Activated CD4-positive, alpha-beta T cell treated with anti-CD3 and anti-CD28 coated beads, Interleukin-2, Interleukin-4, amounts not matched to agents 100 ng/mL and 50 ng/mL, durations not matched to agents 16 hours and 8 hours (primary cell): Measurements from ENCODE around the gene GSTK1.
"Not testable (repeated sequence)": the region's sequence is repeated elsewhere in the genome, so short reads cannot be mapped to it uniquely, and the experiment has no call there.

Experiments used
- DNase-seq: peaks from one replicate; pipeline ENCODE4 v3.0.0-alpha.2; 2020; ENCODE audit warnings: low spot score

GSTK1 gene

DNA sequence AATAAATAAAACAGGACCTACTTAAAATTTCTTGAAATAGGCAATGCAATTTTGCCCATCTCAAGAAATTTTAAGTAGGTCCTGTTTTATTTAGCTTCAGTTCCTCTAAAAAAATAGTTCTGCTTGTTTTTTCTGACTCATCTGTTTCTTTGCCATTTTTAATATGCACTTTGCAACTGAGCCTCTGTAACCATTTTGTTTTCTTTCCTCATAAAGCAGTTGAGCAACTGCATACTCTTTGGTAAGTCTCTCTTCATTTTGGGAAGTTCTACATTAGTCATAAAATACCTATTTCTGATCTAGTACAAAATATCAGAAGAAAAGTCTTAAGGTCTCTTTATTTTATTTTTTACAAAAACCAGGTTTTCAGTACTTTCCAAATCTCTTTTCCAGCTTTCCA lies 23.4 kb upstream of the GSTK1 start:
- DNase-seq = no peak

DNA sequence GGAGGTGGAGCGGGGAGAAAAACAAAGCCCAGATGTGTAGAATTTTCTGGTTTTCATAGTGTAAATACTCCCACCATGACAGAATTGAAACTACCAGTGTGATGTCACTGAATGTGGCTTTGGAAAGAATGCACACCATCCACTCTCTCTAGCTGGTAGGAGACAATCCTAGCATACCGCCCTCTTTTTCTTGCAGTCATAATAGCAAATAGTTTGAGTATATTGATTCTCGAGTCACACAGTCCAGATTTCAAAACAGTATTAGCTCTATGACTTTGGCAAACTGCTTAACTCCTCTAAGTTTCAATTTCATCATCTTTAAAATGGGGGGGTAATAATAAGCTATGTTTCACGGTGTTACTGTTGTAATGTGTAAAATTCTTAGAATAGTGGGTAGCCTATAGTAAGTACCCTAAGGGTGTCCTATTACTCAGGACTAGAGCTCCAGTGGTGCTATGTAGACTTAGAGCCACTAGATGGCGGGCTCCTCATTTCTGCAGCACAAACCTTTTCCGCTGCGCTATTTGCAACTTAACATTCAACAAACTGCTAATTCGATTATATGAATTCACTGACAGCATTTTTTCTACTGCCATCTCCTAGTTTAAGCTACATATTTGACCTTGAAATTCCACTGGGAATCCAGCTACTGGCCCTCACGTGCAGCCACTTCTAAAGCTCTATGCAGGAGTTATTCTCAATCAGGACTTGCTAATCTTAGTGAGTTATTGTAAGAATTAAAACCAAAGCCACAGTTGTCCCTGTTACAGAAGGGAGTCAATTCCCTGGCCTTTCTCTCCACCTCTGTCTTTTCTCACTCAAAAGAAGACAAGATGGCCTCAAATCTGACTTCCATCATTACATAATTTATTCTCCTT lies 22.7 kb upstream of the GSTK1 start:
- DNase-seq = peak; percentile 81

DNA sequence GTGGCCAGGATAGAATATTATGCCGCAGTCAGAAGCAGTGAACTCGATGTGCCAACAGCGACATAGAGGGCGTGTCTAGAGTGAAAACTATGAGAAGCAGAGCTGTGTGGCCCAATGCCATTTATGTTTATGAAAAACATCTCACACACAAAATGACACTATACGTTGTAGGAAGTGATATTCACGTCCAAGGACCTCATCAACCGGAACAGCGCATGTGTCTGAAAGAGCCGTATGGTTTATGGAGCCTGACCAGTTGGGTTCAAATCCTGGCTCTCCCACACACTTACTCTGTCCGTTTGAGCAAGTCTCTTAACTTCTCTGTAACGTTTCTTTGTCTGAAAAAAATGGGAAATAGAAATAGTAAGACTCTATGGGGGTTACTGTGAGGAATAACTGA lies 20.9 kb upstream of the GSTK1 start:
- DNase-seq = no peak

DNA sequence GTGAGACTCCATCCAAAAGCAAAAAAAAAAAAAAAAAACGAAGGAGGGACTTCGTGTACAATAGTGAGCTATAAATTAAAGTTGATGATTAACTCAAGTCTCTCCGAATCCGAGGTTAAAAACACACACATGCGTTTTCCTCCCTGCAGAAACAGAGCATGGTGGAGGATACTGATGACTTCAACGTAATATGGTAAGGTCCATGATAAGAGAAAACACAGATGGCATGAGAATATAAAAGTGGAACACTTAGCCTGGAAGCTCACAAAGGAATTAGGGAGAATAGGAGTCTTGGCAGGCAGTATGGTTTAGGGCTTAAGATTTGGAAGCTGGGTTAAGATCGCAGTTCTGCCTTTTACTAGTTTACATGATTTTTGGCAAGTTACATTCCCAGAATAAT lies 20.1 kb upstream of the GSTK1 start:
- no peak for DNase-seq

DNA sequence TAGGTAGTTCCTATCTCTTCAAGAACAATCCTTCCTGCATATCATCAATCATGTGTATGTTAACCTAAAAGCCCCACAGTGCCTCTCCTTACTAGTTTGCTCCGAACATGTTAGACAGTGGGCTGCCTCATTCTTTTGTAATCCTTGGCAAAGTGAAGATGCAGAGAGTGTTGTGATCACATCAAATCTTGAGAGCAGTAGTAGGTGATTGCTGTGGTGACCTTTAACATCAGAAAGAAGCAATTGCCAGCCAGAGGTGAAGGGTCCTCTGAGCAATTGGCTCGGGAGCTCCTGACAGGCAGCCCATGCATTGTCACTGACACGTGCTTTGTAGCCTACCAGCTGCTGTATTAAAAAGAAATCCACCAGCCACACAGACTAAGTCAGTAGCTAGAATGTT lies 19.6 kb upstream of the GSTK1 start:
- no peak for DNase-seq

DNA sequence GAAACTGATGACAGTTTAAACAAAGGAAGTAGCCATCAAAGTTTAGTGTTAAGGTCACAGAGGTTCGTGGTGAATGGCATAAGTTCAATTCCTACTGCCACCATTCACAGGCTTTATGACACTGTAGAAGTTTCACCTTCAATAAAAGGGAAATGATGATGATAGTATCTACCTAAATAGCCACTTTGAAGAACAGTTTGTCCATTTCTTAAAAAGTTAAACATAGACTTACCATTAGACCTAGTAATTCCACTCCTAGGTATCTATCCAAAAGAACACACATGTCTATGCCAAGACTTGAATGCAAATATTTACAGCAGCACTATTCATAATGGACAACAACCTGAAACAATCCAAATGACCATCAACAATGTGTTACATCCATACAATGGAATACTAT lies 18.9 kb upstream of the GSTK1 start:
- no peak for DNase-seq

DNA sequence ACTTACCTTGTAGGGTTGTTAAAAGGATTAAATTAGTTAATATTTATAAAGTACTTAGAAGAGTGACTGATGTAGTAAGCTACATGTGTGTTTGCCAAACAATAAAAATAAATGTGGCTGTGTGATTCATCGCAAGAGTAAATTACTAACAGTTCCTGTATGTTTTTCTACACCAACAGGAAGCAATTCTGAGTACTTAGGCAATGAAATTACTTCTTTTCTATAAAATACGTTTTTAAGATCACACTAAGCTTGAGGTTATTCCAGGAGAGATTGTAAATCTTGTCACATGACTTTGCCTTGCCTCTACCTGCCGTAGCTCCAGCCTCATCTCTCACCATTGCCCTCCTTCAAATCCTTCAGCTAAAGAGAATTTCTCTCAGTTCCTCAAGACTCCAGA lies 18.1 kb upstream of the GSTK1 start:
- DNase-seq = peak; percentile 73

DNA sequence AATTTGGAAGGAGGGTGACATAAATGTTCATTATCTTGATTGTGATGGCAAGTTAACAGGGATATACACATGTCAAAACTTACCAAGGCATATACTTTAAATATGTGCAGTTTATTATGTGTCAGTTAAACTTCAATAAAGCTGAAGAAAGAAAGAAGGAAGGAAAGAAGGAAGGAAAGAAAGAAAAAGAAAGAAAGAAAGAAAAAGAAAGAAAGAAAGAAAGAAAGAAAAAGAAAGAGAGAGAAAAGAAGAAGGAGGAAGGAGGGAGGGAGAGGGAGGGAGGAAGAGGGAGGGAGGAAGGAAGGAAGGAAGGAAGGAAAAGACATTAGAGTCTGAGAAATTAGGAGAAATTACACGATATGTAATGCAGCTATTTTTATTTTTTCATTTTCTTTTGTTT lies 15.9 kb upstream of the GSTK1 start:
- DNase-seq = no peak

DNA sequence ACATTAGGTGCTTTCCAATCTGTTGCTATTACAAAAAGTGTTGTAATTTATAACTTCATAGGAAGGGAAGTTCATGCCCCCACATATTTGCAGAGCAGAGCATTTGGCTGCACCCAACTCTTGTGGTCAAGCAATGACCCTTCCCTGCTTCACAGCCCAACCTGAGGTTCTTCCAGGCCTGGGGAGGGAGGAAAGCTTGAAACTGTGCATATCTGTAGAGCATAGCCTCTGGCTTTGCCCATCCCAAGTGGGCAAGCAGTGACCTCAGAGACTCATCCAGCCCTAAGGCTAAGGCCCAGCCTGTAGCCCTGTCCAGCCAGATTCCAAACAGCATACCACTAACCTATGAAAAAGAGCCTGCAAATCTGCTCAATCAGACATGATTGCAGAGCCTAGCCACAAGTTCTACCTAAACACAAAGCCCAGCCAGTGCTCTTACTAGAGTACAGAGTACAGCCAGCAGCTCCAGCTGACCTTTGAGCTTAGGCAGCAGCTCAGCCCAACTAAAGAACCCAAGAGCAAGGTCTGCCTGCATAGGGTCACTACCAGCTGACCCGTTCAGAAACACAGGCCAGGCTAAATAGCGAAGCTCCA lies 14.4 kb upstream of the GSTK1 start:
- no peak for DNase-seq

DNA sequence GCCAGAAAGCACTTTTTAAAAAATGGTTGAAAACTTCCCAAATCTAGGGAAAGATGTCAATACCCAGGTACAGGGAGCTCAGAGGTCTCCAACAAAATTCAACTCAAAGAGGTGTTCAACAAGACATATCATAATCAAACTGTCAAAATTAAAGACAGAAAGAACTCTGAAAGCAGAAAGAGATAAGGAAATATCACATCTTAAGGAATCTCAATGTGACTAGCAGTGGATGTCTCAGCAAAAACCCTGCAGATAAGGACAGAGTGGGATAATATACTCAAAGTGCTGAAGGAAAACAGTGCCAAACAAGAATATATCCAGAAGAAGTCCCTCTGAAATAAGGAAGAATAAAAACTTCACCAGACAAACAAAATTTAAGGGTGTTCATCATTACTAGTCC lies 13.0 kb upstream of the GSTK1 start:
- DNase-seq = no peak

DNA sequence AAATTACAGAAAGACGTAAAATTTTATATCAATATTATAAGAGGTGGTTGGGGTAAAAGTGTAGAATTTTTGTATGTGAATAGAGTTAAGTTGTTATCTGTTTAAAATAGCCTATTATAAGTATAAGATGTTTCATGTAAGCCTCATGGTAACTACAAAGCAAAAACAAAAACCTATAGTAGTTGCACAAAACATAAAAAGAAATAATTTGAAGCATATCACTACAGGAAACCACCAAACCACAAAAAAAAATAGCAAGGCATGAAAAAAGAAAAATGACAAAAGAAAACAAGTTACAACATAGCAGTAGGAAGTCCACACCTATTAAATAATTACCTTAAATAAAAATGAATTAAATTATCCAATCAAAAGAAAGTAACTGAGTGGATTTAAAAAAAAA lies 12.4 kb upstream of the GSTK1 start:
- no peak for DNase-seq

DNA sequence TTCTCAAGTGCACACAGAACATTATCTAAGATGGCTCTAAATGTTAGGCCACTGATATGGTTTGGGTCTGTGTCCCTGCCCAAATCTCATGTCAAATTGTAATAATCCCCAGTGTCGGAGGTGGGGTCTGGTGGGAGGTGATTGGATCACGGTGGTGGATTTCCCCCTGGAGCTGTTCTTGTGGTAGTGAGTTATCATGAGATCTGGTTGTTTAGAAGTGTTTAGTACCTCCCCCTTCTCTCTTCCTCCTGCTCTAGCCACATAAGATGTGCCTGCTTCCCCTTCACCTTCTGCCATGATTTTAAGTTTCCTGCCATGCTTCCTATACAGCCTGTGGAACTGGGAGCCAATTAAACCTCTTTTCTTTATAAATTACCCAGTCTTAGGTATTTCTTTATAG lies 11.2 kb upstream of the GSTK1 start:
- DNase-seq = no peak

DNA sequence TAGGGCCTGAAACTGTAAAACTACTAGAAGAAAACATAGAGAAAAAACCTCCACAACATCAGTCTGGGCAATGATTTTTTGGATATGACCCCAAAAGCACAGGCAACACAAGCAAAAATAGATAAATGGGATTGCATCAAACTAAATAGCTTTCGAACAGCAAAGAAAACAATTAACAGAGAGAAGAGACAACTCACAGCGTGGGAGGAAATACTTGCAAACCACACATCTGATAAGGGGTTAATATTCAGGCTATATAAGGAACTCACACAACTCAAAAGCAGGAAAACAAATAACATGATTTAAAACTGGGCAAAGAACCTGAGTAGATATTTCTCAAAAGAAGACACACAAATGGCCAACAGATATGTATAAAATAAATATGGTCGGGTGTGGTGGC lies 7.7 kb upstream of the GSTK1 start:
- no peak for DNase-seq

DNA sequence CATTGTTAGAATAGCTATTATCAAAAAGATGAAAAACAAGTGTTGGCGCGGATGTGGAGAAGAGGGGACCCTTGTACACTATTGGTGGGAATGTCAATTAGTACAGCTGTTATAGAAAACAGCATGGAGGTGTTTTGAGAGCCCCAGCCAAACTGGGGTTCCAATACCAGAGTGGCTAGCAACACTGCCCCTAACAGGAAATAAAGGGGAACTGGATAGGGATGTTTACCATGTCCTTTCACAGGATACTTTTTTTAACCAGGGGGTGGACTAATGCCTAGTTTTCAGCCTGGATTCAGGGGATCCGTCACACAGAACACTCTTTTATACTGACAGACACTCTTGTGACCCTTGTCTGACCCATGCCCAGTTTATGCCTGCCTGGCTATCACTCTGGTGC lies 6.9 kb upstream of the GSTK1 start:
- no peak for DNase-seq

DNA sequence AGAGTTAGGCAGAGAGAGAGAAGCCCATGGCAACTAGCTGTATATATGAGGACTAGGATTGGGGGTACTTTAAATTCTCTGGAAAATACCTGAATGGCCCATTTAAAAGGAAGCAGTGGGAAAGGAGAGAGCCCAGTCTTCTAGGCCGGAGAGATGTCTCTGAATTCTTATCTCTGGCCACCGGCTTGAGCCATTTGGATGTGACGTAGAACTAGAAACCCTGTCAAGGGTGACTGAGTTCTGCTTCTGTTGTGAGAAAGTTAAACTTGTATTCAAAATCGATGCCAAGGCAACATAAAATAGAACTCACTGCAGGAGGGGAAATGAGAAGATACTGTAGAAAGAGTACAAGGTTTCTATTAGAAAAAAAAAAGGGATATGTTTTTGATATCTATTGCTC lies 6.3 kb upstream of the GSTK1 start:
- DNase-seq = no peak

DNA sequence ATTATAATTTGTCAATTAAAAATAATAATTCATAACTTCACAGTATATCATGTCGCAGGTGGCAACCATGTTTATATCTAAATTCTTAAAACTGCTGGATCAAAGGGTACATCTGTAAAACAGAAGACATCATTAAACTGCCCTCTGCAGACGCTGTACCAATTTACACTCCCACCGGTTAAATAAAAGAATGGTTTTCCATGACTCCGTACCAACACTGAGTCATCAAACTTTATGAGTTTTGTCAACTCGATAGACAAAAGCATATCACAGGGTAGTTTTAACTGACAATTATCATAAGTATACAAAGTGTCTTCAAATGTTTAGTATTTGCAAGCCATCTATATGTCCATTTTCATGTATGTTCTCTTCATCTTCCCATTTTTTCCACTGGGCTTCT lies 5.7 kb upstream of the GSTK1 start:
- DNase-seq = no peak

DNA sequence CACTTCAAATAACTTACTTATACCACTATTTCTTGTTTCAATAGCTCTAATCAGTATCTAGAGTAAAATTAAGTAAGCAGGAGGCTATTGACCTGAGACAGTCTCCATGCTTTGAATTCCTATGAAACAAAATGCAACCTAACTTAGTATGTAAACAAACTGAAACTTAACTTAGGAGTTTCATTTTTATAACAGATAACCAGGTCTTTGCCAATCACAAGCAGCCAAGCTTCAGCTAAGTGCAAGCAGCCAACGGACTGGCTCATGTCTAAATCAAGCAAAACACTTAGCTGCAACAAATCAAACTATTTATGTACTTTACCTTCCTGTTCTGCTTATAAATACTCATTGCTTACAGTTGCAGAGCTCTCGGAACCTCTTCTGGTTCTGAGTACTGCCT lies 4.4 kb upstream of the GSTK1 start:
- peak; percentile 61 for DNase-seq

DNA sequence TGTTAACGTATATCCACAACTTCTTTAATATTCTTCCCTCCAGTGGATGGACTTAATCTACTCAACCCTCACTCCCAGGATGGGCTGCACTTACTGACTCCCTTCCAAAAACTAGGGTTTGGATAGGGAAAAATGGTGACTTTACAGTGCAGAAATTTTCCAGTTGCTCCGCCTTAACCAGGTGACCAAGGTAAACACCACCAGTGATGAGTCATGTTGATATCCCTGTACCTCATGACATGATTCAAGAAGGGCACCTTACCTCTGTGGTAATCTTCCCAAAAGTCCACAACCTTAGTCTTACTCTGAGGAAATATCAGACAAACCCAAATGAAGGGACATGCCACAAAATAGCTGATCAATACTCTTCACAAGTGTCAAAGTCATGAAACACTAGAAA lies 3.5 kb upstream of the GSTK1 start:
- no peak for DNase-seq

DNA sequence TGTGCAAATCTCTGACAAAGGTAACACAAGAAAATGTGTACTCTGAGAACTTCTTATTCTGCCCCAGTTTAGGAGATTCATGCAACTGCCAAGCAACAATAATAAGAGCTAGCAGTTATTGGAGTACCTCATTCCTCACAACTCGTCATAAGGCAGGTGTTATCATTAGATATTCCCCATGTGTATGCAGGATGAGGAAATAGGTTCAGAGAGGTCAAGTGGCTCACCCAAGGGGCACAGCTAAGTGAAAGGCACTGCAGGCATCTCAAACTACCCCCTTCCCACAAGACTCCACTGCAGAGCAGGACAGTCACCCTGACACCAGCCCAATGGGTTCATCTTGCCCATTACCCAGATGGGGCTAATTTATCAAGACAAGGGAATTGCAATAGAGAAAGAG lies 1.3 kb upstream of the GSTK1 start:
- DNase-seq = no peak

DNA sequence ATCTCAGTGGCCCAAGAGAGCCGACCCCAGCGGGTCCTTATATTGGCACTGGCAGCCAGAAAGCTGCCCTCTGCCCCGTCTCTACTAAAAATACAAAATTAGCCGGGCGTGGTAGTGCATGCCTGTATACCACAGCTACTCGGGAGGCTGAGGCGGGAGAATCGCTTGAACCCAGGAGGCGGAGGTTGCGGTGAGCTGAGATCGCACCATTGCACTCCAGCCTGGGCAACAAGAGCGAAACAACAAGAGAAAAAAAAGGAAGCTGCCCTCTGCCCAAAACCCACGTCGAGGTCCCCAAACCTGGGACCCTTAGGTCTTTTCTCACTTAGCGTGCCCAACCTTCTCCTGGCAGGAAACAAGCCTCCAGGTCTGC lies 941 bp downstream of the GSTK1 start:
- DNase-seq = not testable (repeated sequence)

DNA sequence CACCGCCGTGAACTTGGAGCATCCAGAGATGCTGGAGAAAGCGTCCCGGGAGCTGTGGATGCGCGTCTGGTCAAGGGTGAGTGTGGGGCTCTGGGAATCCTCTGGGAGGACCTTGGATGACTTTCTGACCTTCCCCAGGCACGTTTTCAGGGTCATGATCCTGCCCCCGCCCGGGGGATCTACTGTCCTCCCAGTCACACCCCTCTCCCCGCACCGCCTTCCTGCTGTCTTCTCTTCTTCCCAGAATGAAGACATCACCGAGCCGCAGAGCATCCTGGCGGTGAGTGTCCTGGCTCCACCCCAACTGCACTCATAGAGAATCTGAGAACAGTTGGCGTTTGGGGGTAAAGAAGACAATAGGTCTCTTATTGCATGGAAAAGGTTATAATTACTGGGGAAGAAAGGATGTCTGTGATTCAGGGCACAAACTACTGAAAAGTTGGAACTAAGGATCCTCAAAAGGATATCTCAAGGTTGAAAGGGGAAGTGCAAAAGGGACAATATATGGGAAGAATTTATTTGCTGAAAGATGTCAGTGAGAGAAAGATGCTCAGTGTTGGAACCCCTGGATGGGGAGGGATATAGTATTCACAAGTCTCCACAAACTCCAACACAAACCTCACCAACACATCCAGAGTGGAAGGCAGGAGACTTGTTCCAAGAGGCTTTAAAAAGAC lies 1.9 kb downstream of the GSTK1 start:
- no peak for DNase-seq

DNA sequence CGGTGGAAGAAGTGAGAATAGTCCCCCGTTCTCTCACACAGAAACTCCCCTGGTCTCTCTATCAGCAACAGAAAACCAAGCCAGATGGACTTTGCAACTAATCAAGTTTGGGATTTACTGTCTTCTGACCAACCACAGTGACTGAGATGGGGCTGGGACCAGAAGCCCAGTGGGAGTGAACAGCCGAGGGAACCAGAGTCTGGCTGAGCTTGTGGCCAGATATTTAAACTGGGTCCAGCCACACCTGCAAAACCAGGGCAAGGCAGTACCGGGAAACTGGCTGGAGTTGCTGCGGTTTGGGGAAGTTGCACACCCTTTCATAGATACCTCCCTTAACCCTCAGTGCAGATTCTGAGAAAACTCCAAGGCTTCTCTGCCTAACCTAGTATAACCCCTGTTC lies 6.0 kb downstream of the GSTK1 start:
- no peak for DNase-seq

DNA sequence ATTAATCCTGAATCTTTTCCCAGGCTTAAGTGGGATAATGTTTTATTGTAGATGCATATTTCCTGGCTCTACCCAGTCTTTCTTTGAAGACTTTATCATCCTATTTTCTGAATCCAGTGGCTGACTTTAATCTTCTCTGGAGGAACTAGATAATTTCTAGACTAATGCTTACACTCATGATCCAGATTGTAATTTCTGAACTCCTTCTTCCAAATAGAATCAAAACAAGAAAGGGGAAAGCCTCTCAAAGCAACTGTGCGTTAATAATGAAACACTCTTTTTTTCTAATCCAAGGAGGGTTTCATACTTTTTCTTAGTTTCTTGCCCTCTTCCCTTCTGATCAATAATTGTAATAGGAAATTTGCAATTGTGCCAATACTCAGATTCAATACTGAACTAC lies 8.0 kb downstream of the GSTK1 start:
- DNase-seq = peak; percentile 24

DNA sequence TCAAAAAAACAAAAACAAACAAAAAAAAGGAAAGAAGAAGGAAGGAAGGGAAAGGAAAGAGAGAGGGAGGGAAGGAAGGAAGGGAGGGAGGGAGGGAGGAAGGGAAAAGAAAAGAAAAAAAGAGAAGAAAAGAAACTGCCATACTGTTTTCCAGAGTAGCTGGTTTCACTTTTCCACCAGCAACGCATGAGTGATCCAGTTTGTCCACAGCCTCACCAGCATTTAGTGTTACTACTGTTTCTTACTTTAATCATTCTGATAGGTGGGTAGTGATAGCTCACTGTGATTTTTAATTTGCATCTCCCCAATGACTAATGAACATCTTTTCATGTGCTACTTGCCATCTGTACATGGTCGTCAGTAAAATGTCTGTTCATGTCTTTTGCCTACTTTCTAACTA lies 9.6 kb downstream of the GSTK1 start:
- no peak for DNase-seq
